ENCODE results near the gene NASP.

DNA sequence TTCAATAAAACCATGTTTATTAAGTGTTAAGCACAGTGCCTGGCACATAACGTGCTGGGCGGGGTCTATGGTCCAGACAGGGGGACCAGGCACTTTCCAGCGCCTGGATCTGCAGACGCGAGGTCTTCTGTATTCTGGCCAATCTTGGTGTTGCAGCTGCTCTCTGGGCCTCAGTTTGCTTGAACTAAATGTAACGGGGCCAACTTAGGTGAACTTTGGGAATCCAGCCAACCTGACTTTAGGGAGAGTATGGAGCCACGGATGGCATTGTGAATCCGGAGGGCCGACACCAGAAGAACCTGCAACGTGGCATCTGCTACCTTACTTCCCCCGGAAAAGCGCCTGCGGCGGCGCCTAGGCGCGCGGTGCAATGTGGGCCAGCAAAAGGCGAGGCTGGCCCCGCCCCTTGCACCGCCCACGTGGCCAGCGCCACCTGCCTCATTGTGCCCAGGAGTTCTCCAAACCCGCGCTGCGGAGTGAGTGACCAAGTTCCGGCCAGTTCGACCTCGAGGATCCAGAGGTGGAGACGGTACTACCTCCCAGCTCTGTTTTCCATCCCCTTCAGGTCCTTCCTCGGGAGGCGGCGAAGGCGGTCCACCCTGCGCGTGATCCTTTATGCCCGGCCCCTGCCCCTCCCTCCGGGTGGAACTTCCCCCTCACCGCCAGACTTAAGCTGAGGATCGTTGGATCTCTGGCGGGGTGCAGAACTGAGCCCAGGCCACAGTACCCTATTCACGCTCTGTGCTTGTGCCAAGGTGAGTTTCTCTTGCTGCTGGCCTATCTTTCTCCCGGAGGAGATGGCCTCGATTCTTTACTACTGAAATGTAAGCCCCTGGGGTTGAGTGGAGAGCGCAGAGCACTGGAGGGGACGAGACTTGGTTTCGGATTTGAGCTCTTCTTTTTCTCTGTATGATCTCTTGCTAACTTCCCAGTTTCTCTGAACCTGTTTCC lies 33.2 kb upstream of the NASP start, which contains the start of gene AKR1A1:
- TF ChIP-seq, protein P1, sequence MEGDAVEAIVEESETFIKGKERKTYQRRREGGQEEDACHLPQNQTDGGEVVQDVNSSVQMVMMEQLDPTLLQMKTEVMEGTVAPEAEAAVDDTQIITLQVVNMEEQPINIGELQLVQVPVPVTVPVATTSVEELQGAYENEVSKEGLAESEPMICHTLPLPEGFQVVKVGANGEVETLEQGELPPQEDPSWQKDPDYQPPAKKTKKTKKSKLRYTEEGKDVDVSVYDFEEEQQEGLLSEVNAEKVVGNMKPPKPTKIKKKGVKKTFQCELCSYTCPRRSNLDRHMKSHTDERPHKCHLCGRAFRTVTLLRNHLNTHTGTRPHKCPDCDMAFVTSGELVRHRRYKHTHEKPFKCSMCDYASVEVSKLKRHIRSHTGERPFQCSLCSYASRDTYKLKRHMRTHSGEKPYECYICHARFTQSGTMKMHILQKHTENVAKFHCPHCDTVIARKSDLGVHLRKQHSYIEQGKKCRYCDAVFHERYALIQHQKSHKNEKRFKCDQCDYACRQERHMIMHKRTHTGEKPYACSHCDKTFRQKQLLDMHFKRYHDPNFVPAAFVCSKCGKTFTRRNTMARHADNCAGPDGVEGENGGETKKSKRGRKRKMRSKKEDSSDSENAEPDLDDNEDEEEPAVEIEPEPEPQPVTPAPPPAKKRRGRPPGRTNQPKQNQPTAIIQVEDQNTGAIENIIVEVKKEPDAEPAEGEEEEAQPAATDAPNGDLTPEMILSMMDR (IDR thresholded peaks at IDR 0.05) = peak in 2 of 4 experiments; percentile 13 to 42
- TF ChIP-seq POLR2AphosphoS5 (IDR thresholded peaks at IDR 0.05) (peak; percentile 38 to 84 (median 80)), POLR2A (IDR thresholded peaks at IDR 0.05) (peak in 1 of 2 donors; percentile 54)

Measured in sigmoid colon (tissue), 4 donors.